ENCODE data around the gene SCD.

Gene SCD

GRCh38 chr10:100333661-100334440 lies 13.2 kb upstream of the SCD start:
- DNase-seq = no peak
- Histone ChIP-seq H3K27ac (no peak overlapping the region), H3K27me3 (ENCODE audit: insufficient read depth, low read depth, severe bottlenecking) (no peaks in the 10 kb centered on the region), H3K9me3 (ENCODE audit: severe bottlenecking) (no peaks in the 10 kb centered on the region), H3K36me3 (no peaks in the 10 kb centered on the region), H3K4me3 (ENCODE audit: low read depth, low read length) (no peak overlapping the region)
- TF ChIP-seq, protein P1, sequence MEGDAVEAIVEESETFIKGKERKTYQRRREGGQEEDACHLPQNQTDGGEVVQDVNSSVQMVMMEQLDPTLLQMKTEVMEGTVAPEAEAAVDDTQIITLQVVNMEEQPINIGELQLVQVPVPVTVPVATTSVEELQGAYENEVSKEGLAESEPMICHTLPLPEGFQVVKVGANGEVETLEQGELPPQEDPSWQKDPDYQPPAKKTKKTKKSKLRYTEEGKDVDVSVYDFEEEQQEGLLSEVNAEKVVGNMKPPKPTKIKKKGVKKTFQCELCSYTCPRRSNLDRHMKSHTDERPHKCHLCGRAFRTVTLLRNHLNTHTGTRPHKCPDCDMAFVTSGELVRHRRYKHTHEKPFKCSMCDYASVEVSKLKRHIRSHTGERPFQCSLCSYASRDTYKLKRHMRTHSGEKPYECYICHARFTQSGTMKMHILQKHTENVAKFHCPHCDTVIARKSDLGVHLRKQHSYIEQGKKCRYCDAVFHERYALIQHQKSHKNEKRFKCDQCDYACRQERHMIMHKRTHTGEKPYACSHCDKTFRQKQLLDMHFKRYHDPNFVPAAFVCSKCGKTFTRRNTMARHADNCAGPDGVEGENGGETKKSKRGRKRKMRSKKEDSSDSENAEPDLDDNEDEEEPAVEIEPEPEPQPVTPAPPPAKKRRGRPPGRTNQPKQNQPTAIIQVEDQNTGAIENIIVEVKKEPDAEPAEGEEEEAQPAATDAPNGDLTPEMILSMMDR (IDR thresholded peaks at IDR 0.05; ENCODE audit: low read depth, low read length) = no peak

- H3K27ac ChIP-seq = no peak overlapping the region
- no peak overlapping the region for H3K4me3 ChIP-seq (ENCODE audit: low read depth, low read length)
These were observed 12.3 kb upstream of the SCD start for GRCh38 chr10:100334762-100335161.

DNA sequence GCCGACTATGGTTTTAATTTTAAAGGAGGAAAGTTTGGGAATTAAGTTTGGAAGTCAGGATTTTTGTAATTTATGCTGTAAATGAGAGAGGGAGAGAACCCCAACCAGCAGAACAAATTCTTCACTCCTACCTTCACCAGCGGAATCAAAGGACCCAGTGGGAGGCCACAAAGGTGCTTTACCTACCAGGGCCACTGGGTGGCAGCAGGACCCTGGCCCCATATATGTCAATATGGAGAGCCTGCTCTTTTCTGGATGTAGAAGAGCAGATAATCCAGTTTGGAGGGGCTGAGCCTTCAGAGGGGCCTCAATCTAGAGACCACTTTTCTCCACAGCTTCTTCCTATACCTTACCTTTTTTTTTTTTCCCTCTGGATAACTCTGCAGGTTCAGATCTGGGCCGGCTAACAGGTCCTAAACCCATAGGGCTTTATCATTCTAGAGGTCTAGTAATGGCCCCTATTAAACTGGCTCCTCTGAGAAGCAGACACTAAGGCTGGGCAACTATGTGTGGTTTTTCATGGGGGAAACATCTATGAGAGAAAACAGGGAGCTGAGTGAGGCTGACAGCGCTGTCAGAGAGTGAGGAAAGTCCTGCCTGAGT lies 8.5 kb upstream of the SCD start:
- H3K27ac ChIP-seq = no peak overlapping the region
- H3K4me3 ChIP-seq (ENCODE audit: low read depth, low read length) = no peak overlapping the region
- TF ChIP-seq, protein P1 (IDR thresholded peaks at IDR 0.05; ENCODE audit: low read depth, low read length) = peak; percentile 84

More at GRCh38 chr10:100334762-100335161, 12.3 kb upstream of the SCD start:
- TF ChIP-seq, protein P1 (IDR thresholded peaks at IDR 0.05; ENCODE audit: low read depth, low read length) = no peak
- no peaks in the 10 kb centered on the region for H3K27me3 ChIP-seq (ENCODE audit: insufficient read depth, low read depth, severe bottlenecking)
- no peaks in the 10 kb centered on the region for H3K9me3 ChIP-seq (ENCODE audit: severe bottlenecking)
- DNase-seq = no peak
- no peaks in the 10 kb centered on the region for H3K36me3 ChIP-seq

DNA sequence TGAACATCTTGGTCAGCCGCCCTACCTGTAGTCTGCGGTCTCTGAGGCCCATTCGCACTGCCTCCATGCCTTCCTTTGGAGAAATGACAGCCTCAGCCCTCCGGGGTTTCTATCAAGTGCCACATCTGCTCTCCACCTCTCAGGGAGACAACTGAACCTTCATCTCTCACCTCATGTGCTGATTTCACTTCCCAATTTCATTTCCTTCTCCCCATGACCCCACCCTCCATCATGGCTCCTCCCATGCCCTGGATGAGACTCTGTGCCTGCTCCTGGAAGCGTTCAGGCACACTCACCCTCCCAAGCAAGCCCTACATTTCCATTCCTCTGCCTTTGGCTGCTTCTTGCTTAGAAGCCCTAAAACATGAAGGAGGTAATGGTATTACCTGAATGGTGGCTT lies 7.8 kb upstream of the SCD start:
- H3K27ac ChIP-seq = no peak overlapping the region
- DNase-seq = no peak
- no peaks in the 10 kb centered on the region for H3K9me3 ChIP-seq (ENCODE audit: severe bottlenecking)
- no peaks in the 10 kb centered on the region for H3K36me3 ChIP-seq
- H3K27me3 ChIP-seq (ENCODE audit: insufficient read depth, low read depth, severe bottlenecking) = no peaks in the 10 kb centered on the region
- TF ChIP-seq, protein P1 (IDR thresholded peaks at IDR 0.05; ENCODE audit: low read depth, low read length) = no peak
- no peak overlapping the region for H3K4me3 ChIP-seq (ENCODE audit: low read depth, low read length)

More for the DNA sequence above, 8.5 kb upstream of the SCD start:
- H3K36me3 ChIP-seq = no peaks in the 10 kb centered on the region
- H3K27me3 ChIP-seq (ENCODE audit: insufficient read depth, low read depth, severe bottlenecking) = no peaks in the 10 kb centered on the region
- DNase-seq = peak; percentile 77
- no peaks in the 10 kb centered on the region for H3K9me3 ChIP-seq (ENCODE audit: severe bottlenecking)

GRCh38 chr10:100340948-100341847 lies 5.8 kb upstream of the SCD start:
- Histone ChIP-seq H3K36me3 (no peaks in the 10 kb centered on the region), H3K4me3 (ENCODE audit: low read depth, low read length) (no peak overlapping the region), H3K9me3 (ENCODE audit: severe bottlenecking) (no peaks in the 10 kb centered on the region), H3K27me3 (ENCODE audit: insufficient read depth, low read depth, severe bottlenecking) (no peaks in the 10 kb centered on the region), H3K27ac (no peak overlapping the region)
- TF ChIP-seq, protein P1 (IDR thresholded peaks at IDR 0.05; ENCODE audit: low read depth, low read length) = no peak
- no peak for DNase-seq

Measured in WERI-Rb-1 (cell line).